ENCODE results near the gene NELL2. TPM values are rescaled to one million over a fixed set of nuclear protein-coding genes. Genes with fewer than 3 reads are reported as not detected.

NELL2 gene
- total RNA-seq, 1 donor from 2014 or later, result 1,331 TPM

GRCh38 chr12:44462729-44463128, 413.4 kb downstream of the NELL2 start:
- DNase-seq, result no peak

GRCh38 chr12:44460261-44460660, 415.9 kb downstream of the NELL2 start:
- no peak for DNase-seq

- no peak for DNase-seq
Observed at GRCh38 chr12:44459569-44459968, 416.5 kb downstream of the NELL2 start.

Small RNA genes within 50 kb of the gene (small RNA-seq; reads per million reads assigned to genes)
- not detected for gene RF00019

Other genes with a start within 250 kb of the NELL2 start
- 1.6 TPM for gene DBX2, start 174.8 kb upstream of the NELL2 start, total RNA-seq